H1 (cell line): ENCODE data around the gene MIOX. TPM values are rescaled to one million over a fixed set of nuclear protein-coding genes. Genes with fewer than 3 reads are reported as not detected.
A peak's percentile ranks its signal among the peaks of the same experiment; 100 is the strongest.

ENCODE experiments used
- CTCF ChIA-PET: fragments of 300-600 bp; sonication (Branson Sonifier 250); formaldehyde crosslinking; loops from one replicate; lab custom pipeline; 2021; ENCODE audit not compliant: partially characterized antibody; lab: Charles Lee
- POLR2A ChIA-PET: fragments of 300-600 bp; sonication (Branson Sonifier 250); formaldehyde crosslinking; loops from one replicate; lab custom pipeline; 2021; ENCODE audit warnings: inconsistent platforms; ENCODE audit not compliant: partially characterized antibody; lab: Charles Lee
- DNase-seq, 2 experiments: peaks; one replicate each; pipeline versions ENCODE4 v3.0.0 to v3.0.0-alpha.2; 2010 to 2022; ENCODE audit warnings: low spot score in 2 of 2, low read depth in 1 of 2, mixed read lengths in 1 of 2
- FAIRE-seq: peaks from 2 replicates; lab custom pipeline; 2011; peaks lifted over from hg19 to GRCh38; lab: Jason Lieb, UNC
- H2AFZ ChIP-seq: 2 replicates; pipeline ENCODE4 v1.8.1; 2012; ENCODE audit warnings: low read length, inconsistent platforms
- H2AK5ac ChIP-seq: 2 replicates; pipeline ENCODE4 v1.6.1; 2013; ENCODE audit warnings: low read depth, low read length
- H2BK120ac ChIP-seq: replicated peaks from 2 replicates; pipeline ENCODE3; 2013; ENCODE audit warnings: low read depth, low read length, inconsistent platforms
- H2BK12ac ChIP-seq: 2 replicates; pipeline ENCODE4 v1.6.1; 2013; ENCODE audit warnings: low read depth, low read length
- H2BK15ac ChIP-seq: 2 replicates; pipeline ENCODE4 v1.6.1; 2013; ENCODE audit warnings: low read length
- H2BK20ac ChIP-seq: 2 replicates; pipeline ENCODE4 v1.6.1; 2013; ENCODE audit warnings: low read length
- H2BK5ac ChIP-seq: 2 replicates; pipeline ENCODE4 v1.6.1; 2013; ENCODE audit warnings: low read depth, low read length
- H3K14ac ChIP-seq: 2 replicates; pipeline ENCODE4 v1.6.1; 2013; ENCODE audit warnings: inconsistent platforms; ENCODE audit not compliant: insufficient read length
- H3K18ac ChIP-seq: 2 replicates; pipeline ENCODE4 v1.6.1; 2013; ENCODE audit warnings: low read length; ENCODE audit errors: extremely low read depth
- H3K23ac ChIP-seq: 2 replicates; pipeline ENCODE4 v1.6.1; 2013; ENCODE audit warnings: inconsistent platforms; ENCODE audit not compliant: insufficient read length
- H3K23me2 ChIP-seq: 2 replicates; pipeline ENCODE4 v1.6.1; 2013; ENCODE audit warnings: low read depth, low read length
- H3K27ac ChIP-seq: 2 replicates; pipeline ENCODE4 v1.6.1; 2011; ENCODE audit warnings: low read depth, low read length, inconsistent platforms
- H3K27me3 ChIP-seq, 4 experiments: replicated peaks in 1 of 4; 1 replicate in 1 of 4; 2 replicates in 3 of 4; pipeline versions ENCODE4 v1.6.1 to v1.8.1; 2011 to 2013; ENCODE audit warnings: low read length in 3 of 4, mild to moderate bottlenecking in 3 of 4, inconsistent platforms in 2 of 4, mixed read lengths in 2 of 4, moderate library complexity in 1 of 4; ENCODE audit not compliant: control insufficient read depth in 3 of 4, insufficient read depth in 3 of 4; ENCODE audit errors: extremely low read depth in 1 of 4
- H3K36me3 ChIP-seq, 4 experiments: 2 replicates each; pipeline versions ENCODE4 v1.6.1 to v1.8.1; 2011 to 2013; ENCODE audit warnings: mild to moderate bottlenecking in 4 of 4, low read length in 3 of 4, moderate library complexity in 2 of 4, control low read depth in 1 of 4, inconsistent platforms in 1 of 4; ENCODE audit not compliant: insufficient read depth in 4 of 4, control insufficient read depth in 2 of 4
- H3K4ac ChIP-seq: replicated peaks from 2 replicates; pipeline ENCODE3; 2013; ENCODE audit warnings: low read length, low read depth, mixed read lengths, inconsistent platforms; ENCODE audit not compliant: insufficient read length
- H3K4me1 ChIP-seq, 4 experiments: replicated peaks in 1 of 4; 1 replicate in 1 of 4; 2 replicates in 3 of 4; pipeline versions ENCODE4 v1.6.1 to v1.8.1; 2011 to 2013; ENCODE audit warnings: low read length in 3 of 4, inconsistent platforms in 2 of 4, mixed read lengths in 1 of 4; ENCODE audit not compliant: insufficient read depth in 4 of 4, control insufficient read depth in 3 of 4
- H3K4me2 ChIP-seq, 2 experiments: 2 replicates each; pipeline versions ENCODE4 v1.6.1 to v1.8.1; 2011 to 2013; ENCODE audit warnings: low read depth in 2 of 2, low read length in 2 of 2, control low read depth in 1 of 2, inconsistent platforms in 1 of 2, mild to moderate bottlenecking in 1 of 2; ENCODE audit not compliant: insufficient read depth in 1 of 2
- H3K4me3 ChIP-seq, 4 experiments: fragments of 200-600, 300-600 bp in 1 of 4; sonication (generic), shearing (Covaris generic), sonication (Bioruptor Twin) in 1 of 4; 2 replicates each; pipeline versions ENCODE4 v1.5.1 to v1.8.1; 2011 to 2016; ENCODE audit warnings: low read length in 4 of 4, low read depth in 3 of 4, control low read depth in 2 of 4, inconsistent platforms in 2 of 4, mild to moderate bottlenecking in 2 of 4, mixed read lengths in 1 of 4, moderate library complexity in 1 of 4; ENCODE audit not compliant: insufficient read depth in 2 of 4; ENCODE audit errors: extremely low read depth in 1 of 4
- H3K56ac ChIP-seq: replicated peaks from 2 replicates; pipeline ENCODE3; 2013; ENCODE audit warnings: low read depth, mild to moderate bottlenecking, mixed read lengths, low read length, inconsistent platforms; ENCODE audit not compliant: insufficient read length
- H3K79me1 ChIP-seq: 2 replicates; pipeline ENCODE4 v1.6.1; 2013; ENCODE audit warnings: low read depth, low read length, control low read depth
- H3K79me2 ChIP-seq, 2 experiments: 2 replicates each; pipeline versions ENCODE4 v1.6.1 to v1.8.1; 2012 to 2013; ENCODE audit warnings: low read length in 2 of 2, mild to moderate bottlenecking in 2 of 2, inconsistent platforms in 1 of 2; ENCODE audit not compliant: insufficient read depth in 2 of 2, control insufficient read depth in 1 of 2
- H3K9ac ChIP-seq, 4 experiments: replicated peaks in 1 of 4; 1 replicate in 1 of 4; 2 replicates in 3 of 4; pipeline versions ENCODE4 v1.6.1 to v1.8.1; 2011 to 2013; ENCODE audit warnings: low read depth in 3 of 4, low read length in 3 of 4, control low read depth in 2 of 4, mild to moderate bottlenecking in 2 of 4, moderate library complexity in 2 of 4, inconsistent platforms in 1 of 4; ENCODE audit errors: extremely low read depth in 1 of 4
- H3K9me3 ChIP-seq, 2 experiments: 2 replicates each; pipeline versions ENCODE4 v1.6.1 to v1.8.1; 2012 to 2013; ENCODE audit warnings: mild to moderate bottlenecking in 2 of 2, moderate library complexity in 2 of 2, control low read depth in 1 of 2, inconsistent platforms in 1 of 2, low read depth in 1 of 2, low read length in 1 of 2, mixed read lengths in 1 of 2; ENCODE audit not compliant: insufficient read depth in 2 of 2
- H4K20me1 ChIP-seq, 2 experiments: replicated peaks in 1 of 2; 2 replicates each; pipeline versions ENCODE3 to v1.8.1; 2011 to 2013; ENCODE audit warnings: inconsistent platforms in 2 of 2, low read length in 2 of 2, mild to moderate bottlenecking in 1 of 2; ENCODE audit not compliant: insufficient read depth in 2 of 2, control insufficient read depth in 1 of 2
- H4K5ac ChIP-seq: 2 replicates; pipeline ENCODE4 v1.6.1; 2013; ENCODE audit warnings: low read length, low read depth, mixed read lengths, inconsistent platforms; ENCODE audit not compliant: insufficient read length
- H4K8ac ChIP-seq: 2 replicates; pipeline ENCODE4 v1.8.0; 2013; ENCODE audit warnings: mild to moderate bottlenecking, moderate library complexity, low read length, inconsistent platforms; ENCODE audit not compliant: insufficient read depth; ENCODE audit errors: extremely low read depth
- H4K91ac ChIP-seq: replicated peaks from 2 replicates; pipeline ENCODE3; 2013; ENCODE audit warnings: low read length, mixed read lengths, inconsistent platforms; ENCODE audit not compliant: insufficient read length
- BACH1 ChIP-seq: IDR thresholded peaks from 2 replicates; pipeline ENCODE4 v1.6.1; 2012; ENCODE audit warnings: low read length, improper control_type of control experiment
- CHD2 ChIP-seq: IDR thresholded peaks from 2 replicates; pipeline ENCODE4 v1.6.1; 2012; ENCODE audit warnings: low read length, improper control_type of control experiment
- GTF2F1 ChIP-seq: IDR thresholded peaks from 2 replicates; pipeline ENCODE4 v1.6.1; 2012; ENCODE audit warnings: low read depth, low read length, improper control_type of control experiment, borderline replicate concordance
- KDM4A ChIP-seq: IDR thresholded peaks from one replicate; pipeline ENCODE4 v1.7.1; 2012; ENCODE audit warnings: low read depth, mild to moderate bottlenecking, moderate library complexity, low read length, inconsistent platforms; ENCODE audit not compliant: severe bottlenecking
- MAFK ChIP-seq: IDR thresholded peaks from 2 replicates; pipeline ENCODE4 v1.6.1; 2012; ENCODE audit warnings: low read depth, mild to moderate bottlenecking, improper control_type of control experiment, low read length
- RAD21 ChIP-seq, 2 experiments: IDR thresholded peaks in 1 of 2; conservative IDR thresholded peaks in 1 of 2; 2 replicates each; pipeline ENCODE4 v1.6.1; 2011; ENCODE audit warnings: low read depth in 2 of 2, low read length in 2 of 2, improper control_type of control experiment in 1 of 2, inconsistent platforms in 1 of 2, mild to moderate bottlenecking in 1 of 2, moderate library complexity in 1 of 2
- SAP30 ChIP-seq: fragments of 300-600 bp; sonication (generic); IDR thresholded peaks from 2 replicates; pipeline ENCODE4 v1.7.1; 2012; ENCODE audit warnings: low read length, moderate library complexity, mild to moderate bottlenecking, inconsistent platforms; ENCODE audit not compliant: insufficient read depth, insufficient replicate concordance
- TAF1 ChIP-seq: IDR thresholded peaks from 2 replicates; pipeline ENCODE4 v1.6.1; 2011; ENCODE audit warnings: mild to moderate bottlenecking, low read depth, low read length
- TBP ChIP-seq: IDR thresholded peaks from 2 replicates; pipeline ENCODE4 v1.6.1; 2011; ENCODE audit warnings: low read depth, low read length, improper control_type of control experiment
- TCF12 ChIP-seq: IDR thresholded peaks from 2 replicates; pipeline ENCODE4 v1.6.1; 2011; ENCODE audit warnings: low read depth, mild to moderate bottlenecking, low read length
- ZNF274 ChIP-seq: IDR thresholded peaks from 2 replicates; pipeline ENCODE4 v1.7.0; 2012; ENCODE audit warnings: low read length, borderline replicate concordance; ENCODE audit errors: extremely low read depth
- WGBS, 2 experiments: shearing (Covaris generic) in 1 of 2; methylation state at CpG; one replicate each; pipeline versions ENCODE4 v1.1.6 to v1.1.7; 2013 to 2015; ENCODE audit warnings: low lambda C conversion rate in 2 of 2, mixed read lengths in 2 of 2, inconsistent platforms in 1 of 2, low coverage in 1 of 2, missing lambda C conversion rate in 1 of 2; ENCODE audit not compliant: insufficient replicate concordance in 2 of 2, insufficient coverage in 1 of 2, insufficient read length in 1 of 2; ENCODE audit errors: extremely low coverage in 1 of 2, missing lambda C conversion rate in 1 of 2; 5-methylcytosine and 5-hydroxymethylcytosine counted together
- polyA plus RNA-seq, 7 experiments: library from polyadenylated mRNA; depleted of rRNA in 3 of 7; stranded (reverse) in 5 of 7; unstranded in 2 of 7; fragments of >200 nt in 5 of 7; fragments of 200-250 nt in 2 of 7; gene quantifications; 1 replicate in 5 of 7; 2 replicates in 1 of 7; 4 replicates in 1 of 7; pipeline versions ENCODE4 v1.2.1 to v1.2.3, GENCODE V29; 2011 to 2013; ENCODE audit warnings: missing spikeins in 2 of 7, mixed read lengths in 2 of 7
- total RNA-seq: library from RNA; stranded (reverse); fragmentation: NEBNext Ultra II Directional; extraction: Animal tissue kit (Norgen Biotek cat#: 25700); gene quantifications from 2 replicates; pipeline ENCODE4 v1.2.1, GENCODE V29; 2021

Gene MIOX
- total and polyA plus RNA-seq, 2 of the 8 experiments (the other 6 are each of a cell fraction or from before 2014, with no cell fraction given): 0.30 to 0.32 TPM

GRCh38 chr22:50476868-50477267, 9.8 kb upstream of the MIOX start:
- WGBS, 2 experiments: 90% methylated on average over 7 of the region's 7 CpGs; no CpG with 5 or more reads in 1 of the 2 experiments
- peaks cover 0 to 25% of the 10 kb centered on the region in 2 experiments; a peak in 3 of 4 replicates for H3K79me2 ChIP-seq
- H3K4me3 ChIP-seq: no peak overlapping the region

More at GRCh38 chr22:50476868-50477267, 9.8 kb upstream of the MIOX start:
- H3K79me1 ChIP-seq: peaks cover 16% of the 10 kb centered on the region
- no peak for DNase-seq
- peak overlapping the region; percentile 12 for H3K56ac ChIP-seq
- no peak overlapping the region for H3K4me2 ChIP-seq
- peaks cover 20 to 23% of the 10 kb centered on the region in 2 experiments for H4K20me1 ChIP-seq
- peaks cover 12% of the 10 kb centered on the region; the same call in 1 of the 2 replicates for H3K23me2 ChIP-seq
- H3K27me3 ChIP-seq: peaks cover 1 to 22% (median 13%) of the 10 kb centered on the region in 4 experiments; a peak in 6 of 7 replicates
- H2AK5ac ChIP-seq: peak overlapping the region; percentile 75; the same call in 1 of the 2 replicates
- CTCF ChIA-PET: interaction anchor here (1.7 to 2.9 kb wide), 2 partner anchors 21 to 49 kb away, joined by 4 to 16 read pairs; partner anchors contain the start of gene SCO2
- TF ChIP-seq BACH1: no peak
- no peak for TF ChIP-seq RAD21 (IDR thresholded peaks at IDR 0.05 in 1 of 2, conservative IDR thresholded peaks at IDR 0.05 in 1 of 2; ENCODE audit: low read depth in 2 of 2, low read length in 2 of 2)
- no peak for TF ChIP-seq CHD2
- no peak for TF ChIP-seq SAP30
- TF ChIP-seq TAF1: no peak
- TF ChIP-seq GTF2F1: no peak
- no peak for TF ChIP-seq TBP
- TF ChIP-seq TCF12: no peak
- TF ChIP-seq ZNF274: no peak
- no peak for TF ChIP-seq KDM4A
- no peak for TF ChIP-seq MAFK
- TF ChIP-seq, all 59 proteins: peak for 0
- Histone ChIP-seq H3K9me3 (no peaks in the 10 kb centered on the region), H4K8ac (no peak overlapping the region; the same call in none of the 2 replicates), H3K9ac (peak overlapping the region in 1 of 4 experiments; percentile 8; a peak in 1 of 7 replicates), H3K4ac (no peak overlapping the region), H2AFZ (no peak overlapping the region), H3K18ac (peak overlapping the region; percentile 13; the same call in 1 of the 2 replicates), H2BK12ac (peak overlapping the region; percentile 75; the same call in 1 of the 2 replicates), H2BK20ac (peak overlapping the region; percentile 61; the same call in 1 of the 2 replicates), H4K5ac (no peak overlapping the region), H3K36me3 (no peaks in the 10 kb centered on the region), H3K14ac (no peak overlapping the region), H2BK5ac (peak overlapping the region; percentile 52; the same call in 1 of the 2 replicates), H2BK15ac (no peak overlapping the region), H4K91ac (peak overlapping the region; percentile 89), H3K4me1 (peaks cover 0 to 16% (median 10%) of the 10 kb centered on the region in 4 experiments; a peak in 5 of 7 replicates), H3K27ac (no peak overlapping the region), H3K23ac (no peak overlapping the region), H2BK120ac (peak overlapping the region; percentile 78)
- POLR2A ChIA-PET: interaction anchor here (1.1 to 2.0 kb wide), 2 partner anchors 8 to 196 kb away, joined by 4 to 6 read pairs; no protein-coding TSS in a partner anchor
- FAIRE-seq: no peak
